GM18520 (cell line): ENCODE measurements around the gene NUP188.

ENCODE experiments used
- ATAC-seq: cut with Tn5 transposase; IDR thresholded peaks from one replicate; pipeline ENCODE4 v1.9.1; 2021; ENCODE audit not compliant: unreplicated experiment

Gene NUP188

GRCh38 chr9:128947527-128948301 lies at the start of gene NUP188, which contains the start of gene DOLK:
Gene NUP188 (plus strand): TSS chr9:128947699. CDS start chr9:128947720, 21 bp downstream.
Gene DOLK (minus strand): TSS chr9:128947603. CDS start chr9:128947303, 300 bp downstream.
- peak; percentile 73 for ATAC-seq

GRCh38 chr9:128898382-128898781 lies 49.1 kb upstream of the NUP188 start:
- no peak for ATAC-seq

- no peak for ATAC-seq
These were observed 48.5 kb upstream of the NUP188 start for GRCh38 chr9:128898845-128899565.

- ATAC-seq, result no peak
These were observed 47.8 kb upstream of the NUP188 start for GRCh38 chr9:128899566-128900322.

- ATAC-seq, result no peak
These were observed 46.1 kb upstream of the NUP188 start for GRCh38 chr9:128901379-128901778.

- ATAC-seq, result no peak
These were observed 45.7 kb upstream of the NUP188 start for GRCh38 chr9:128901822-128902221.

GRCh38 chr9:128902351-128903078 lies 45.0 kb upstream of the NUP188 start:
- peak; percentile 60 for ATAC-seq

- ATAC-seq, result no peak
These were observed 44.4 kb upstream of the NUP188 start for GRCh38 chr9:128903079-128903461.

- no peak for ATAC-seq
These were observed 43.5 kb upstream of the NUP188 start for GRCh38 chr9:128903871-128904620.

GRCh38 chr9:128905964-128906363 lies 41.5 kb upstream of the NUP188 start:
- no peak for ATAC-seq

- ATAC-seq, result no peak
These were observed 40.8 kb upstream of the NUP188 start for GRCh38 chr9:128906741-128907140.

- no peak for ATAC-seq
These were observed 39.1 kb upstream of the NUP188 start for GRCh38 chr9:128908372-128908771.

GRCh38 chr9:128909859-128910258 lies 37.6 kb upstream of the NUP188 start:
- ATAC-seq, result no peak

- no peak for ATAC-seq
These were observed 36.6 kb upstream of the NUP188 start for GRCh38 chr9:128910906-128911305.

- ATAC-seq, result no peak
These were observed 35.9 kb upstream of the NUP188 start for GRCh38 chr9:128911529-128912035.

- no peak for ATAC-seq
These were observed 35.1 kb upstream of the NUP188 start for GRCh38 chr9:128912270-128912853.

GRCh38 chr9:128913048-128913900 lies 34.2 kb upstream of the NUP188 start:
- no peak for ATAC-seq

- ATAC-seq, result no peak
These were observed 33.3 kb upstream of the NUP188 start for GRCh38 chr9:128913995-128914772.
